GM15510 (cell line): ENCODE data around the gene UNC45B.
"Not testable (repeated sequence)": the region's sequence is repeated elsewhere in the genome, so short reads cannot be mapped to it uniquely, and the experiment has no call there.

ENCODE experiments used
- POLR2A ChIP-seq: IDR thresholded peaks from 3 replicates; pipeline ENCODE4 v1.6.1; 2011; ENCODE audit warnings: borderline replicate concordance; ENCODE audit not compliant: insufficient read length; ENCODE audit errors: extremely low read depth

Gene UNC45B

GRCh38 chr17:35183332-35183731, 35.7 kb downstream of the UNC45B start:
- no peak for TF ChIP-seq POLR2A

GRCh38 chr17:35184274-35184673, 36.7 kb downstream of the UNC45B start:
- TF ChIP-seq POLR2A, result no peak

DNA sequence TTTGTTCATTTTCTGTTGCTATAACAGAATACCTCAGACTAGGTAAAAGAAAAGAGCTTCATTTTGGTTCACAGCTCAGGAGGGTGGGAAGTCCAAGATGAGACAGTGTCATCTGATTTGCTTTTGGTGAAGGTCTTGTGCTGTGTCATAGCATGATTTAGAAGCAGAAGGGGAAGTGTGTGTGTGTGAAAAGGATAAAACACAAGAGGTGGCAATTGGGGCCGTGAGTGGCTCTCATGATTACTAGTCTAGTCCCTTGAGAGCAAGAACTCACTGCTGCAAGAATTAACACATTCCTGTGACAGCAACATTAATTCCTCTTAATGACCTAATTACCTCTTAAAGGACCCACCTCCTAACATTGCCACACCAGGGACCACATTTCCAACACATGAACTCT, 38.2 kb downstream of the UNC45B start:
- TF ChIP-seq POLR2A, result no peak

GRCh38 chr17:35187481-35187880, 39.9 kb downstream of the UNC45B start:
- TF ChIP-seq POLR2A, result no peak

- no peak for TF ChIP-seq POLR2A
Observed at GRCh38 chr17:35188111-35188510, 40.5 kb downstream of the UNC45B start.

DNA sequence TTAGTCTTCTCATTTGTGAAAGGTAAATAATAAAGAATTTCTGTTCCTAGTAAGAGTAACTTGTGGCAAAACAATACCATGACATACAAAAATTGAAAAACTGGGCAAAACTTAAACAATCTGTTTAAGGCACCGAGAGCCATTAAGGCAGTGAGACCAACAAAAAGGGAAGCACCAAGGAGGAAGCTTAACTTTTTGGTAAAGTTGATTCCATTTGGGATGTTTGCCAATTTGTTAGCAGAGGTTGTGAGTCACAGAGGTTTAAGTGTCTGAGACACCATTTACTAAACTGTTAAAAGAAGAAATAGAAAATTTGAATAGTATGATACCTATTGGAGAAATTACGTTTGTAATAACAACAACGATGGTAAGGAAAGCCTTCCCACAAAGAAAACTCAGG, 41.7 kb downstream of the UNC45B start:
- no peak for TF ChIP-seq POLR2A

DNA sequence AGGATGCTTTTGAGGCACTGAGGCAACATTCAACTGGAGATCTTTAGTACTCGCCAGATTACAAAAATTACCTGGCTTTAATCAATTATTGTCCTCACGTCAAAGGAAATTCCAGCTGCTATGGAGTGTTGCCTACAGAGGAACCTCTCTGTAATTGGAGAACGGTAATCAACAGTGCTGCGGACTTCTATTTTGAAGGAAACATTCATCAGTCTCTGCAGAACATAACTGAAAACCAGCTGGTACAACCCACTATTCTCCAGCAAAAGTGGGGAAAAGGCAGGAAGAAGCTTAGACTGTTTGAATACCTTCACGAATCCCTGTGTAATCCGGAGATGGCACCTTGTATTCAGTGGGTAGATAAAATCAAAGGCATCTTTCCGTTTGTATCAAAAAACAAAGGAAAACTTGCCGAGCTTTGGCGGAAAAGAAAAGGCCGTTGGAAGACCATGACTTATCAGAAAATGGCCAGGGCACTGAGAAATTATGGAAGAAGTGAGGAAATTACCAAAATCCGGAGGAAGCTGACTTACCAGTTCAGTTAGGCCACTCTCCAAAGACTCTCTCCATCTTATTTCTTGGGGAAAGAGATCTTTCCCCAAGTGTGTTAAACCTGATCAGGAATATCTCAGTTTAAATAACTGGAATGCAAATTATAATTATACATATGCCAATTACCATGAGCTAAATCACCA, 43.5 kb downstream of the UNC45B start:
- TF ChIP-seq POLR2A, result no peak

GRCh38 chr17:35192708-35193107, 45.1 kb downstream of the UNC45B start:
- no peak for TF ChIP-seq POLR2A

DNA sequence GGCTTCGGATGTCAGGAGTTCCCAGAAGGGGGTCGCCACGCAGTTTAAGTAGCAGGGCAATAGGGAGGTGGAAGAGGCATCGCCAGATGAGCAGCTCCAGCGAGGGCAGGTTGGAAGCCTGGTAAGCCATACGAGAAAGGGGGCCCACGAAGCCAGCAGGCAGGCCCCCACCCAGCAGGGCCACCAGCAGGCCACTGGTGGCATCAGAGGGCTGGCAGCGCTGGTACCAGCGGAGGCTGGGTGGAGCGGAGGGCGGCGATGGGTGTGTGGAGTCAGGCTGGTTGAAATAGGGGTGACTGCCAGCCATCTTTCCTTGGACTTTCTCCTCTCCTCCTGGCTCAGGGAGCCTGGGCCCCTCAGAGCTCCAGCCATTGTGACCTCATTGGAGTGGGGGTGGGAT, 46.4 kb downstream of the UNC45B start, which contains the start of gene SLC35G3:
Gene SLC35G3 (minus strand): TSS at position 393 of the 400 bp plus-strand sequence. CDS start 86 bp downstream, at position 307.
- TF ChIP-seq POLR2A, result not testable (repeated sequence)

DNA sequence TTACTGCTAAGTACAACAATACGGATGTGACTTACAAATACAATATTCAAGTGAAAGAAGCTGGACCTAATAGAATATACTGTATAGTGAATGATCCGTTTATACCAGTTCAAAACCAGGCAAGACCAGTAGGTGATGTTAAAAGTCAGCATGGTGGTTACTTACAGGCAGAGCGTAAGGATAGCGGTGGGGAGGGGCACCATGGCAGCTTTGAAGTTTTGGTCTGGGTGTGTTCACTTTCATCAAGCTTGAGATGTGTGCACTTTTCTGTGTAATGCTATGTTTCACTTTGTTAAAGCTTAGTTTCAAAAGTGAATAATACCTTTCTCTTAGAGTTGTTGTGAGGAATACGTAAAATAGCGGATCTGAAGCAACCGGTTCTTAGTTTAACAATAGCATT, 63.1 kb downstream of the UNC45B start:
- TF ChIP-seq POLR2A, result no peak

DNA sequence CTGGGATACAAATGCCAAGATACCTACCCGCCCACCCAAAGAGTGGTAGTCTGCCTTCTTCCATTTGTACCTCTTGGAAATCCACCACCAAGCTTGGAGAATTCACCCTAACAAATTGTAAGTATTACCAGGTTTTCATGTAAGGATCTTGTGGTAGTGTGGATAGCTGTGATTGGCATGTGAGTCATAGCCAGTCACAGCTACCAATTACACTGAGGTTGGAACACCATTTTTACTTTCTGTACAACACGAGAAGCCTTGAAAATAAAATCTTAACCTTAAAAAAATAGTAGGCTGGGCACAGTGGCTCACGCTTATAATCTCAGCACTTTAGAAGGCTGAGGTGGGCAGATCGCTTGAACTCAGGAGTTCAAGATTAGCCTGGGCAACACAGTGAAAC, 65.1 kb downstream of the UNC45B start:
- no peak for TF ChIP-seq POLR2A

GRCh38 chr17:35213412-35213940, 65.9 kb downstream of the UNC45B start:
- TF ChIP-seq POLR2A, result no peak

DNA sequence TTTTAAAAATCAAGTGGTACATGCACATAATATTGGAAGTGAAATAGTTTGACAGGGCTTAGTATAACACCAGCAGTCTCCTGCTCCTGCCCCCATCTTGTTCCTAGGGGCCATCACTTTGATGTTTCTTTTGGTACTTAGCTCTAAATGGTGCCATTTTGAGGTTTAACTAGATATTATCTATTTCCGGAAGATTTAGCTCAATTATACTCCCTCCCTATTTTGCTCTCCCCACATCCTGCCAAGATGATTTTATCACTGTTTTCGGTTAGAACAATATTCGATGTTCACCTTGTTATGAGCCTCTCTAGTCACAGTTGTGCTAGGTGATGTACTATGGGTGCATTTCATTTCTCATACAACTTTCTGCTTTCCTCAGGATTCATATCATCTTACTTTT, 66.6 kb downstream of the UNC45B start:
- no peak for TF ChIP-seq POLR2A

DNA sequence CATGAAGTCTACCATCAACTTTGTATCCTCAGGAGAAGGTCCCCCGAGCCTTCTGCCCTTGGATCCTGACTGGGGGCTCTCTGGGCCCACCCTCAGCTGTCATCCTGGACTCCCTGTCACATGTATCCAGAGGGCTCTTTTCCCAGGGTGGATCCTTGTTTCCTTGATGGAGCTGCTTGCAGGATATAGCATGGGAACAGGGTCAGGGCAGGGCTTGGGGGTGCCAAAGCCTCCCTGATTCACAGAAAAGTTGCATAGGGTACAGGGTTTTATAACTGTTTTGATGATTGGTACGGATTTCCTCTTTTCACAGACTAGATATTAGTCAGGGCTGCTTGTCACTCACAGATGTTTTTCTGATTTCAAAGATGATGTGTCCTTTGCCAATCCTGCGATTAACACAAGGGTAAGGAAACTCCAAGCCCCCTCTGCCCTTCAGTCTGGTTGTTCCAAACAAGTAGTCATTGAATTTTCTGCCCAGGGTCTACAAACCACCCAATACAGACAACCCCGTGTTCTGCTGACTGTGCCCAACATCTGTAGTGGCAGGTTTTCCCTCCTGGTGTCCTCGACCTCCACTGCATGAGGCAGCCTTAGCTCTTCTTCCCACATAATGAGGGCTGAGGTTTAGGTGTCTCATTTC, 67.1 kb downstream of the UNC45B start:
- no peak for TF ChIP-seq POLR2A

- no peak for TF ChIP-seq POLR2A
Observed at GRCh38 chr17:35217107-35217506, 69.5 kb downstream of the UNC45B start.

DNA sequence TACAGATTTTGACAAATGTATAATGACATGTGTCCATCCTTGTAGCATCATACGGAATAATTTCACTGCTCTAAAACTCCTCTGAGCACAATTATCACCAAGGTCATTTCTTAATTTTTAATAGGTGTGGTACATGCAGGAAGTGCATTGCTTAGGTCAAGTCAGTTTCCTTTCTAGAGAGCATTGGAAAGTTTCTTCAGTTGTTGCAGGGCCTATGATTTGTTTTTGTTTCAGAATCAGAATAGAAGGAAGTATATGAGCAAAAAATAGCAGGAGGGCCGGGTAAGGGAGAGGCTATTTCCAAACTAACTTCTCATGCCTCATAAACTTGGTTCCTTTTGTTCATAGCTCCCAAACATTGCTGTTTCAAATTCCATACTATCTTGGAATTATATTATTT, 71.3 kb downstream of the UNC45B start:
- no peak for TF ChIP-seq POLR2A
